HG02884 (cell line): ENCODE data around the gene NUP214.
"Not testable (repeated sequence)": the region's sequence is repeated elsewhere in the genome, so short reads cannot be mapped to it uniquely, and the experiment has no call there.

Source experiments
- ATAC-seq: cut with Tn5 transposase; IDR thresholded peaks from one replicate; pipeline ENCODE4 v1.9.1; 2021; ENCODE audit warnings: mild to moderate bottlenecking, moderate library complexity; ENCODE audit not compliant: unreplicated experiment

Gene NUP214

DNA sequence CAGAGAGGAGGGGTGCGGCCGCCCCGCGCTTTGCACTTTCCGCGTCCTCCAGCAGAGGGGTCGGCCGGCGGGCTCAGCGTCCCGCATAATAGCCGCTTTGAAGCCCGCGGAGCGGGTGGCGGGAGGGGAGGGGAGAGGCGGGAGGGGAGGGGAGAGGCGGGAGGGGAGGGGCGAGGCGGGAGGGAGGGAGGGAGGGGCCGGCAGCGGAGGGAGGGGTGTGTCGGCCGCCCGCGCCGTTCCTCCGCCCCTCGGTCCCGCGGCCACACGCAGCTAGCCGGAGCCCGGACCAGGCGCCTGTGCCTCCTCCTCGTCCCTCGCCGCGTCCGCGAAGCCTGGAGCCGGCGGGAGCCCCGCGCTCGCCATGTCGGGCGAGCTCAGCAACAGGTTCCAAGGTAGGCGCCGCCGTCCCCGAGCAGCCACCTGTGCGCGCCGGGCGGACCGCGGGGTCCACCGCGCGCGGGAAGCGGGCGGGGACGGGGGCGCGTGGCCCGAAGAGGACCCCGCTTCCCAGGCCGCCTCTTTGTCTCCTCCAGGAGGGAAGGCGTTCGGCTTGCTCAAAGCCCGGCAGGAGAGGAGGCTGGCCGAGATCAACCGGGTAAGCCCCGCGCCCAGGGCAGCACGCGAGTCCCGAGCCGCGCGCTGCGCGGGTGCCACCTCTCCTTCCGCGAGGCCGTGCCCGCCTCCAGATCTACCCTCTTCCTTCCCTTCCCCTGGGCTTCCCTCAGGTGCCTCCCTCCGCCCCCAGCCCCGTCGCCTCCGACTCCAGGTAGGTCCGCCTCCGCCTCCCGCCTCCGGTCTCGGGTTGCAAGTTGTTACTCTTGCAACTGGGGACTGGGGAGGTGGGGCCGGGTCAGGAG lies 28.9 kb upstream of the NUP214 start, which contains the start of gene AIF1L:
Gene AIF1L (plus strand): TSS at position 263 of the 857 bp plus-strand sequence. CDS start 99 bp downstream, at position 362.
- no peak for ATAC-seq

DNA sequence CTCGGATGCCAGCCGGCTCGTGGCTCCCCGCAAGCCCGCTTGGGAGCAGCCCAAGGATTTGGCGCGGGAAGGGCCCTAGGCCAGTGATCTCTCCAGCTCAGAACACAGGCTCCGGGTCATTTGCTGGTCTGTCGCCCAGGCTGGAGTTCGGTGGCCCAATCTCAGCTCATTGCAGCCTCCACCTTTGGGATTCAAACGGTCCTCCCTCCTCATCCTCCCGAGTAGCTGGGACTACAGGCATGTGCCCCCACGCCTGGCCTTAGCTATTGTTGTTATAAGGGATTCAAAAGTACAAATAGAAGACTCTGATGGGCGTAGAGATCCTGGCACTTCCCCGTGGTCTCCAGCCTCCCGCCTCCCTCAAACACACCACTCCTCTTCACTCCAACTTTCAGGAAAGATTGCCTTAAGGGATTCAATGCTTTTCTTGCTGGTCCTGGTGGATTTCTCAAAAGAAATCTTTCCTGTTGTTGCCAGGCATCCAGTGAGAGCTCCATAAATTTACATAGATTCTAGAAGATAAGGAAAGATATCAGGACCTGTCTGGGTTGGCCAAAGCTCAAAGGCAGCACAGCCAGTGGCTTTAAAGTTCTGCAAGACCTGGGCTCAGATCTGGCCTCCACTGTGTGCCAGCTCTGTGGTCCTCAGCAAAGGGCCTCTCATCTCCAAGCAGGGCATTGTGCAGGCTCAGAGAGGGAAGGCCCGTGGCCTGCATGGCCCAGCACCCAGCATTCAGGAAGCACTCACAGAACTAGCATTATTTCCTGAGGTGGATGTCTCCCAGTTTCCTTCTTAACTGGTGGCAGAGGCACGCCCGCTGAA lies 28.0 kb upstream of the NUP214 start:
- ATAC-seq: no peak

DNA sequence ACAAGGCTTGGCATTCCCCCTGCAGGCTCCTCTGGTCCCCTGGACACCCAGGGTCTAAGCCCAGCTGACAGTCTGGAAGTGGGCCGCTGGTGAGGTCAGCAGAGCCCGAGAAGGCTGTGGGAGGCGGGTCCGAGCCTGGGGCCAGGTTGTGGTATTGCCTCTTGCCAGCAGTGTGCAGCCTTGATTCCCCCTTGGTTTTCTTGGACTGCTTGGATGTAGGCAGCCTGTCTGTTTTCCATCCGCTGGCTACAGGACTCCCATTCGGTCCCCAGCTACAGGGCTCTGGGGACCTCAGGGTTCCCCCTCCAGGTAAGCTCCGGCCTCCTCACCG lies 27.5 kb upstream of the NUP214 start:
- no peak for ATAC-seq

GRCh38 chr9:131098391-131099101 lies 26.8 kb upstream of the NUP214 start:
- no peak for ATAC-seq

DNA sequence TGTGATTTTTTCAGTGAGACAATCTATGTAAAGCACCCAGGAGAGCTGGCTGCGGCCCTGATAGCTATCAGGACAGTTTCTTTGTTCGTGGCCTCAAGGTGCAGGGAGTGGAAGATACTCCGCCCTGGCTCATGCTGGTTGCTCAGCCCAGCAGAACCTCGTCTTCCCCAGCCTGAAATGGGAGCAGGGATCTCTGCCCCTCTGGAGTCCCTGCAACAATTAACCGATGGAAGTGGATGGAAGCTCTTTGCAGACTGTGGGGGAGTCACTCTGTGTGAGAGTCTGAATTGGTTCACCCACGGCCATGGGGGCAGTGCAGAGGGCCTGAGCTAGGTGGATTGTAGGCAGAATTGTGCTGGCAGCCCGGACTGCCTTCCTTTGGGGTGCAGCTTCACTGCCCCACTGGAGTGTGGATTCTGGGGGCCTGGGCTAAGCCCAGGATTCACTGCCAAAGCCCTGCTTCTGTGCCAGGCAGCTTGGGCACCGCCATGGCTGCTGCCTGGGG lies 26.2 kb upstream of the NUP214 start:
- ATAC-seq: no peak

GRCh38 chr9:131099845-131100244 lies 25.5 kb upstream of the NUP214 start:
- not testable (repeated sequence) for ATAC-seq

DNA sequence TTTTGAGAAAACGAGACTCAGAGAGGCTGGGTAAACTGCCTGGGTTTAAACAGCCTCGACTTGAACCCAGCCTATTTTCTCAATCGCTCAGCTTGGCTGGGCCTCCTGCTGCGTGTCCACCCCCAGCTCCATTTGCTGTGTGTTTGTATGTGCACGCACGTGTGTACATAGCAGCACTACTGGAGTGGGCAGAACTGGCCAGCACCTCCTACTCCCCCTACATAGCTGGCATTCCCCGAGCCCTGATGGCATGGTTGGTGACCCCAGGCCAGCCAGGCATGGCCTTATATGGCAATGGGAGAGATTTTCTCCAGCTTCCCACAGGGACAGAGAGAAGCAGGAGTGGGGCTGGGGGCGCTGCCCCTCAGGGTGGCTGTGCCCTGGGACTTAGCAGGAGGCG lies 24.9 kb upstream of the NUP214 start:
- no peak for ATAC-seq

- no peak for ATAC-seq
These were observed 24.0 kb upstream of the NUP214 start for GRCh38 chr9:131101207-131101964.

DNA sequence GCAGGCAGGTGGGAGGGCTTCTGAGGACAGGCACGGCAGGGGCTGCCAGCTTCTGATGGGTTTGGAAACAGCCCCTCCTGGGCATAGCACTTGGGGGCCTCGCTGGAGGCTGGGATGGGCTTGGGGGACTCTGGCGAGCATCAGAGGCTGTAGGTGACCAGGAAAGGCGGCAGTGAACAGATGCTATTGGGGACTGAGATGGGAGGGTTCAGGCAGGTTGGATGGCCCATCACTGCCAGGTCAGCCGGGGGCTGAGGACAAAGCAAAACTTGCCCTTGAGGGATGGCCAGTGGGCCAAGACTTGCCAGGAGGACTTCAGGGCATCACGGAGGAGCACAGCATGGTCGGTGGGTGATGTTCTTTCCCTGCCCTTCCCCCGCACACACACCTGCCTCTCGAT lies 22.4 kb upstream of the NUP214 start:
- no peak for ATAC-seq

- no peak for ATAC-seq
These were observed 21.9 kb upstream of the NUP214 start for GRCh38 chr9:131103535-131103934.

GRCh38 chr9:131104016-131104740 lies 21.2 kb upstream of the NUP214 start:
- no peak for ATAC-seq

DNA sequence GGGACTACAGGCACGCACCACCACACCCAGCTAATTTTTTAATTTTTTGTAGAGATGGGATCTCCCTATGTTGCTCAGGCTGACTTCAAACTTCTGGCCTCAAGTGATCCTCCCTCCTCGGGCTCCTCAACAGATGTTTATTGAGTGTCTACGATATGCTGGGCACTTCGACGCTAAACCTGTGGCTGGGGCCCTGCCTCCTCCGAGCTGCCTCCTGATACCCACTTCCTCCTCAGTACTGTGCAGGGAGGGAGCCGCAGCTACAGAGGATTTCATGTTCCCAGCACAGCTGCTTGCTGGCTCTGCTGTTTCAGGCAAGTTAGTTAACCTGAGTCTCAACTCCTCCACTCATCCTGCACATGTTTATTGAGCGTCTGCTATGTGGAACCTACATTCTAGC lies 19.4 kb upstream of the NUP214 start:
- no peak for ATAC-seq

DNA sequence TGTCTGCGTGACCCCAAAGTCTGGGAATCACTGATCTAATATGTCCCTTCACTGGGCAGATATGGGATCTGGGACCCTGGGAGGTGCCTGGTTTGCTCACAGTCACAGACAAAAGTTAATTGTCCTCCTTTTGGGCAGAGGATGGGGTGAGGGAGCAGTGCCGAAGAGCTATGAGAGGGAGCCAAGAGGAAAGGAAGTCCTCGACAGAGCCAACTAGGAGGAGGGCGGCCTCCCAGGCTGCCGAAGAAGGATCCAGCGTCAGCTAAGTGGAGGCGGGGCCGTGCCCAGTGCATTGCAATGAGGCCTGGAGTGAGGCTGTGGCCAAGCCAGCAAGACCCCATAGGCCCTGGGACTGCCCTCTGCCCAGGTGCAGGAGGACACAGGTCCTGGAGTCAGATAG lies 17.6 kb upstream of the NUP214 start:
- ATAC-seq: no peak

DNA sequence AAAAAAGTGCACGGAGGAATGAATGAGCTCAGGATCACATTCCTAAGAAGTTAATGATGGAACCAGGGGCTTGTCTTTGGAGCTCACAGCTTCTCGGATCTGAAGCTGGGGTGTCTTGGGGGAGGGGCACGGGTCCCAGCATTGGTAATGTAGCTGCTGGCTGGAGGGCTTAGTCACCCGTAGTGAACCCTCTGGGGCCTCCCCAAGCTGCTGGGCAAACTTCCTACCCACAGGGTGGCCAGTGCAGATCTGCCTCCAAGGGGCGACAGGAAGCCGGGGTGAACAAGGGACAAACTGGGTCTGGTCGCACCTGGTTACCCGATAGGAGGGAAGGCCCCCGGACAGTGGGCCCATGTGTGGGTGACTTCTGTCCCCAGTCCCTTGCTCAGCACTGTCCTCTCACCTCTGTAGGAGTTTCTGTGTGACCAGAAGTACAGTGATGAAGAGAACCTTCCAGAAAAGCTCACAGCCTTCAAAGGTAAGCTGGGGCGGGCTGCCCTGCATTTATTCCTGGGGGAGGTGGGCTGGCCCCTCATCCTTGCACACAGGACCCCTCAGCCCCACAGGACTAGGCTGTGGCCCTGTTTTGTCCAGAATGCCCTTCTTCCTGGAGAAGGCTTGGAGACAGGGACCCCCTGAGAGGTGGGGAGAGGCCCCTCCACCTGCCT lies 14.1 kb upstream of the NUP214 start:
- ATAC-seq: no peak

GRCh38 chr9:131111854-131112311 lies 13.5 kb upstream of the NUP214 start:
- ATAC-seq: no peak

- no peak for ATAC-seq
These were observed 12.8 kb upstream of the NUP214 start for GRCh38 chr9:131112374-131113154.

DNA sequence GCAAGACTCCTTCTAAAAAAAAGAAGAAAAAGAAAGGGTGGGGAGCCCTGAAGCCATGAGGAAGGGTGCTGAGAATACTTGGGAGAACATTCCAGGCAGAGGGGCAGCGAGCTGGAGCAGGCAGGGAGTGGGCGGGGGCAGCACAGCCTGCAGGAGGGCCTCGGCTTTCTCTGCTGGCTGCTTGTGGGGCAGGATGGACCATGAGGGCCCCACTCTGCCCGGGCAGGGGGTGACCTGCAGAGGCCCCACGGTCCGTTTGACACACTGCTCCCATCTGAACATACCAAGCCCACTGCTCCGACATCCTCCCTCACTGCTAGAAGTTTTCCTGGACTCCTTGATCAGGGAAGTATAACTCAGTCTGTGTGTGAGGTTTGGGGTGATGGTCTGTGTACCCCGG lies 11.7 kb upstream of the NUP214 start:
- ATAC-seq: no peak

DNA sequence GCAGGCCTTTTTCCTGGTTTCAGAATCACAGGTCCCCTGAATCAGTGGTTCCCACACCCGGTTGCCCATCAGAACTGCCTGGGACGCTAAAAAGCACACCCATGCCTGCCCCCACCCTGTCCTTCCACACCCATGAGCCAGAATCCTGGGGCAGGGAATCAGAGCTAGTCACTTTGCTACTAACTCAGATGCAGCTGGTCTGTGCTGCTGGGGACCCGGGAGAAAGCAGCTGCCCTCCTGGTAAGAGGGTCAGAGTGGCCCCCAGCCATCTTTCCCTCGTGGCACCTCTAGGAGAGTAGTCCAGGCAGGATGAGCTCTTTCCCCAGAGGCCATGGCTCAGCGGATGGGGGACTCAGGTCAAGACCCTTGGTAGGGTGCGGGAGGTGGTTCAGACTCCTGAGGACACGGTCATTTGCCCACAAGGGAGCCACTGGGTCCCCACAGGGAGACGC lies 11.3 kb upstream of the NUP214 start:
- ATAC-seq: no peak
